Measurements from ENCODE around the gene VTI1A.

Gene VTI1A

GRCh38 chr10:112844681-112845544, 397.9 kb downstream of the VTI1A start:
- TF ChIP-seq CTCF (IDR thresholded peaks at IDR 0.05), result no peak

GRCh38 chr10:112847778-112848177, 400.8 kb downstream of the VTI1A start:
- TF ChIP-seq CTCF (IDR thresholded peaks at IDR 0.05), result no peak

- TF ChIP-seq CTCF (IDR thresholded peaks at IDR 0.05), result no peak
These were observed 401.2 kb downstream of the VTI1A start for GRCh38 chr10:112848228-112848627.

GRCh38 chr10:112848868-112849430, 401.9 kb downstream of the VTI1A start:
- no peak for TF ChIP-seq CTCF (IDR thresholded peaks at IDR 0.05)

- TF ChIP-seq CTCF (IDR thresholded peaks at IDR 0.05), result no peak
These were observed 402.5 kb downstream of the VTI1A start for GRCh38 chr10:112849546-112849945.

- no peak for TF ChIP-seq CTCF (IDR thresholded peaks at IDR 0.05)
These were observed 404.2 kb downstream of the VTI1A start for GRCh38 chr10:112851181-112851580.

- TF ChIP-seq CTCF (IDR thresholded peaks at IDR 0.05), result no peak
These were observed 404.7 kb downstream of the VTI1A start for GRCh38 chr10:112851588-112852211.
